Fibroblast of pulmonary artery (primary cell): ENCODE measurements around the gene KPNA3.
"Not testable (repeated sequence)": the region's sequence is repeated elsewhere in the genome, so short reads cannot be mapped to it uniquely, and the experiment has no call there.

ENCODE experiments used
- DNase-seq: peaks from one replicate; pipeline ENCODE4 v3.0.0-alpha.2; 2010; ENCODE audit warnings: low read depth
- H3K4me3 ChIP-seq: replicated peaks from 2 replicates; pipeline ENCODE4 v1.5.1; 2011; ENCODE audit warnings: low read depth, mild to moderate bottlenecking, control low read depth, low read length, moderate library complexity
- TF ChIP-seq, protein P1 (sequence below): IDR thresholded peaks from 2 replicates; pipeline ENCODE4 v1.5.1; 2011; ENCODE audit warnings: mild to moderate bottlenecking, control low read depth, low read length, inconsistent platforms; ENCODE audit errors: missing control alignments

Gene KPNA3

DNA sequence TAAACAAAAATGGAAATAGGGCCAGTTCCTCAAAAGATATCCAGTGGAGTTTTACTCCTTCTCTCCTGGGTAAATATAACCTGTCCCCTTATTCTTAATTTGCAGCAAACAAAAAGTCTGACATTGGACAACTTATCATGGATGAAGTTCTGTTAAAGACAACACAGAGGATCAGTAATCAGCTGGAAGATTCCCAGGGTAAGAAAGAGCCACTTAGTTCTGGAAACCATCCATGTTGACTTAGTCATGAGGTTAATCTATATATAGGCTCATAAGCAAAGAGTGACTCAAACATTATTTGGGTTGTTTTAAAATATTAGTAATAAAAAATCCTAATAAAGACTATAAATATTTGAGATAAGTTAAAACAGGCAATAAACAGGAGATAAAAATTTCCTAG is 60.7 kb downstream of the KPNA3 start:
- TF ChIP-seq, protein P1, sequence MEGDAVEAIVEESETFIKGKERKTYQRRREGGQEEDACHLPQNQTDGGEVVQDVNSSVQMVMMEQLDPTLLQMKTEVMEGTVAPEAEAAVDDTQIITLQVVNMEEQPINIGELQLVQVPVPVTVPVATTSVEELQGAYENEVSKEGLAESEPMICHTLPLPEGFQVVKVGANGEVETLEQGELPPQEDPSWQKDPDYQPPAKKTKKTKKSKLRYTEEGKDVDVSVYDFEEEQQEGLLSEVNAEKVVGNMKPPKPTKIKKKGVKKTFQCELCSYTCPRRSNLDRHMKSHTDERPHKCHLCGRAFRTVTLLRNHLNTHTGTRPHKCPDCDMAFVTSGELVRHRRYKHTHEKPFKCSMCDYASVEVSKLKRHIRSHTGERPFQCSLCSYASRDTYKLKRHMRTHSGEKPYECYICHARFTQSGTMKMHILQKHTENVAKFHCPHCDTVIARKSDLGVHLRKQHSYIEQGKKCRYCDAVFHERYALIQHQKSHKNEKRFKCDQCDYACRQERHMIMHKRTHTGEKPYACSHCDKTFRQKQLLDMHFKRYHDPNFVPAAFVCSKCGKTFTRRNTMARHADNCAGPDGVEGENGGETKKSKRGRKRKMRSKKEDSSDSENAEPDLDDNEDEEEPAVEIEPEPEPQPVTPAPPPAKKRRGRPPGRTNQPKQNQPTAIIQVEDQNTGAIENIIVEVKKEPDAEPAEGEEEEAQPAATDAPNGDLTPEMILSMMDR: no peak
- DNase-seq: peak; percentile 66

DNA sequence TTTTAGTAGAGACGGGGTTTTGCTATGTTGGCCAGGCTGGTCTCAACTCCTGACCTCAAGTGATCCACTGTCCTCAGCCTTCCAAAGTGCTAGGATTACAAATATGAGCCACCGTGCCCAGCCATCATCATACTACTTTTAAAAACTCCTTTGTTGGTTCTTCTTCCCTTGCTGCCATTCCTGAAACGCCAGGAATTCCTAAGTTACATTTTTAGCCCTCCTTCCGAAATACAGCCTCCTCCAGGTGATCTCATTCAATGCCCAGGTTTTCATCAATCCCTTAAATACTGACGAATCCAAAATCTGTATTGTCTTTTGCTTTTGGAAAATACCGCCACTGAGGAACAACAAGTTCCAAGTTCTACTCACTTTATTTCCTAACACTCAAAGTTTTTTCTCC is 75.9 kb downstream of the KPNA3 start:
- H3K4me3 ChIP-seq: no peak overlapping the region
- DNase-seq: no peak
- TF ChIP-seq, protein P1: no peak

More for the DNA sequence above, 60.7 kb downstream of the KPNA3 start:
- no peak overlapping the region for H3K4me3 ChIP-seq

DNA sequence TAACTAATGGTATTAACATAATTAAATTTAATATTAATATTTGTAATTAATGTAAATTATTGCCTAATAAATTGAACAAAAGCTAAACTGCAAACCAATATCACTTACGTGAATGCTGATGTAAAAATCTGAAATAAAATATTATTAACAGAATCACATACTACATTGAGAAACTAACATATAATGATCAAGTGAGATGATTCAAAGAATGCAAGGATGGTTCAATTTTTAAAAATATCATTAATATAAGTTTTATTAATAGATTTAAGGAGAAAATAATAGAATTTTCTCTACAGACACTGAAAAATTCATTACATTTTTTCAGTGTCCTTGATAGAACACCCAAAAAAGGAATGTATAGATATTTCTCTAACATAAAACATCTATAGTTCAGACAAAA is 77.7 kb downstream of the KPNA3 start:
- H3K4me3 ChIP-seq: no peak overlapping the region
- TF ChIP-seq, protein P1: no peak
- DNase-seq: no peak

DNA sequence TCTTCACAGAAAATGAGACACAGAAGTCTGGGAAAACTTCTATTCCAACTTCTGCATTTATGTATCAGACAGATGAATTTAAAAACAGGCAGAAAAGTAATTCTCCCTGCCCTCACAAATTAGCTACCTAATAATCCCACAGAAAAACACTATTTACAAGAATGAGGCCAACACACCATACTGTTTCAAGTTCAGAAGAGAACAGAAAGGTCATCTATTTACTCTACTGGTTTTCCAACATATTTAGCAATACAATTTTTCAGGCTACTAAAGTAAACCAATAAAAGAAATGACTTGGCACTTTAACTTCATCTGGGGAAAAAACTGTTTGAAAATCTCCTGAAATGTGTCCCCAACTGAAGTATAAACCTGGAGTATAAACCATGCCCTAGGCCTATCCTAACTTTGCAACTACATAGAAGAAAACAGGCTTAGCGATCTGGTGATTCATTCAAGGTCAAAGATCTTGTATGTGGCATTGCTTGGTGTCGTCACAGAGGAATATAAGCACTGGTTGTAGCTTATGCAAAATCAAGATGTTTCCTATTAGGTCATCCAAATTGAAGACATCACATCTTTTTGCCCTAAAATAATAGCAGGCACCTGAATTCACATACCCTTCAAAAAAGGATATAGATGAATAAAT is 81.1 kb downstream of the KPNA3 start:
- peak; percentile 83 for DNase-seq
- TF ChIP-seq, protein P1: no peak

DNA sequence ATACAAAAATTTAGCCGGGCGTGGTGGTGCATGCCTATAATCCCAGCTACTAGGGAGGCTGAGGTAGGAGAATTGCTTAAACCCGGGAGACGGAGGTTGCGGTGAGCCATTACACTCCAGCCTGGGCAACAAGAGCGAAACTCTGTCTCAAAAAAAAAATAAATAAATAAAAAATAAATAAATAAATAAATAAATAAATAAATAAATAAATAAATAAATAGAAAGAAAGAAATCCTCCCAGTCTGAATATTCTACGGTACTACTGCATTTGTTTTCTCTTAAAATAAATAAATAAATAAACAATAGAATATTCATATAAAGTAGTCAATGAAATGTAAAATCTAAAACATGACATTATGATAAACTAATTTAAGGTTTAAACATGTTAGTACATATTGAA is 88.2 kb downstream of the KPNA3 start:
- not testable (repeated sequence) for H3K4me3 ChIP-seq, DNase-seq

More for the DNA sequence above, 81.1 kb downstream of the KPNA3 start:
- H3K4me3 ChIP-seq: no peak overlapping the region

DNA sequence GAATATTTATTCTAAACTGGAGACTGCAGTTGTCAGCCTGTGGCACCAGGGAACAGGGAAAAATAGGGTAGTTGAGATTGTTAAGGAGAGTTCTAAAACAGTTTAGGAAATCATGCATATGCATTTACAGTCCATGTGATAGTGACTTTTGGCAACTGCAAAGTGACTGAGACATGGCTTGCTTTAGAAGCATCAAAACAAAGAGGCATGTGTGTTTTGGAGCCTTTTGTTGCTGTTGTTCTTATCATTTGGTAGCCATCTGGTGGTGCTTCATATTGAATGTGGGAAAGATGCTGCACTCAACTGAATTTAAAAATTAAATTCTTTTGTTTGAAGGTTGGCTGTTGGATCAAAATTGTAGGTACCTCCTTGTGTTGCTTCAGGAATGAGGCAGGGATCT is 91.0 kb downstream of the KPNA3 start:
- TF ChIP-seq, protein P1: no peak
- DNase-seq: no peak
- H3K4me3 ChIP-seq: no peak overlapping the region

DNA sequence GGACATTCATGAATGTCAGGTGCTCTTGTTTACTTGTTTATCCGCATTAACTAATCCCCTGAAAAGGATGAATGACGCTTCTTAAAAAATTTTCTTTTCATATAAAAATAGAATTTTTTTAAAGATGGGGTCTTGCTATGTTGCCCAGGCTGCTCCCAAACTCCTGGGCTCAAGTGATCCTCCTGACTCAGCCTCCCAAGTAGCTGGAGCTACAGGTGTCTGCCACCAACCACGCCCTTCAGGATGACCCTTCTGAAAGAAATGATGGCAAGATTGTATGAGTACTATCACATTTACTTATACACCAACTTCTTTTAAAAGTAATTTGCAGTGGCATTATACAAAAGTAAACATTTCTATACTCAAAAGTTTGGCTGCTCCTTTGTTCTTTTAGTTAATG is 95.0 kb downstream of the KPNA3 start:
- no peak overlapping the region for H3K4me3 ChIP-seq
- no peak for DNase-seq
- TF ChIP-seq, protein P1: no peak

DNA sequence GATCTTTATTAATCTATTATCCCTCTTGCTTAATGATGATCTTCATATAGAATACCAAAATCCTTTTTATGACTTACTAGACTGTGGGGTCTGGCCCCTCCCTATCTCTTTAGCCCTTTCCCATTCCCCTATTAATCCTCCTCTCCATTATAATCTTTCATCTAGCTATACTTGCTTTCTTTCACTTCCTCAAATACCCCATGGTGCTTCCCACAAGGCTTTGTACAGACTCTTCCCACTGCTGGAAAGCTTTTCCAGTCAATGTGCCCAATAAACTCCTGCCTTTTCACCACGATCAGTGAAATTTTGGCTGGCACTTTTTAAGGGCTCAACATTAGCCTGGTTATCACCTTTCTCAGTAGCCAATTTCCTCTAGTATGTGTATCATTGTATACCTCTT is 98.0 kb downstream of the KPNA3 start:
- H3K4me3 ChIP-seq: no peak overlapping the region
- TF ChIP-seq, protein P1: no peak
- DNase-seq: no peak
